OCI-LY7 (cell line): Measurements from ENCODE around the gene ERP27. TPM values are rescaled to one million over a fixed set of nuclear protein-coding genes. Genes with fewer than 3 reads are reported as not detected.

ENCODE experiments used
- BruUV-seq: library from RNA; stranded (reverse); fragments of 400-500 nt; replicated peaks from 2 replicates; lab custom pipeline; 2021; lab: Mats Ljungman, UMichigan
- CTCF ChIA-PET: fragments of 300-600 bp; sonication (Branson Sonifier 250); formaldehyde crosslinking; loops from one replicate; lab custom pipeline; 2022; ENCODE audit warnings: antibody characterized with exemption; ENCODE audit not compliant: unreplicated experiment; lab: Charles Lee
- POLR2A ChIA-PET: fragments of 300-600 bp; sonication (Branson Sonifier 250); formaldehyde crosslinking; loops from one replicate; lab custom pipeline; 2022; ENCODE audit warnings: antibody characterized with exemption; lab: Charles Lee
- DNase-seq: peaks from one replicate; pipeline ENCODE4 v3.0.0-alpha.2; 2015; ENCODE audit warnings: low spot score
- H2AFZ ChIP-seq: fragments of 200-600 bp; sonication (generic), shearing (Covaris generic); 2 replicates; pipeline ENCODE4 v1.6.1; 2014; ENCODE audit warnings: mild to moderate bottlenecking, antibody characterized with exemption, low read length, moderate library complexity
- H3K27ac ChIP-seq: fragments of 200-600 bp; sonication (generic); 2 replicates; pipeline ENCODE4 v1.5.1; 2014; ENCODE audit warnings: mixed run types, low read depth, mild to moderate bottlenecking, moderate library complexity, low read length, inconsistent platforms; ENCODE audit not compliant: poor library complexity, severe bottlenecking
- H3K36me3 ChIP-seq: fragments of 200-600 bp; sonication (generic); 2 replicates; pipeline ENCODE4 v1.6.1; 2014; ENCODE audit warnings: mild to moderate bottlenecking, antibody characterized with exemption, low read length, moderate library complexity, mixed read lengths; ENCODE audit not compliant: insufficient read depth
- H3K4me1 ChIP-seq: fragments of 200-600 bp; sonication (generic); 2 replicates; pipeline ENCODE4 v1.5.1; 2014; ENCODE audit warnings: mild to moderate bottlenecking, low read length; ENCODE audit not compliant: insufficient read depth, poor library complexity, severe bottlenecking
- H3K4me2 ChIP-seq: fragments of 200-600 bp; sonication (generic); 2 replicates; pipeline ENCODE4 v1.6.1; 2014; ENCODE audit warnings: mild to moderate bottlenecking, low read length
- H3K4me3 ChIP-seq: fragments of 200-600 bp; sonication (generic); 2 replicates; pipeline ENCODE4 v1.5.1; 2014; ENCODE audit warnings: mild to moderate bottlenecking, low read depth, low read length; ENCODE audit not compliant: poor library complexity, severe bottlenecking
- H3K79me2 ChIP-seq: fragments of 200-600 bp; sonication (generic); 2 replicates; pipeline ENCODE4 v1.6.1; 2016; ENCODE audit warnings: low read depth, mild to moderate bottlenecking, low read length, moderate library complexity, mixed read lengths; ENCODE audit not compliant: insufficient read depth
- H3K9me2 ChIP-seq: fragments of 200-600 bp; sonication (generic); 2 replicates; pipeline ENCODE4 v1.6.1; 2016; ENCODE audit warnings: mild to moderate bottlenecking, low read length, mixed read lengths; ENCODE audit not compliant: insufficient read depth
- H3K9me3 ChIP-seq: fragments of 200-600 bp; sonication (generic); 2 replicates; pipeline ENCODE4 v1.6.1; 2014; ENCODE audit warnings: mild to moderate bottlenecking, mixed run types, low read length, mixed read lengths
- H4K20me1 ChIP-seq: fragments of 200-600 bp; sonication (generic); 2 replicates; pipeline ENCODE4 v1.6.1; 2014; ENCODE audit warnings: mild to moderate bottlenecking, antibody characterized with exemption, low read length, moderate library complexity, mixed read lengths; ENCODE audit not compliant: insufficient read depth
- CTCF ChIP-seq: fragments of 200-600 bp; sonication (generic); conservative IDR thresholded peaks from 2 replicates; pipeline ENCODE4 v1.5.1; 2014; ENCODE audit warnings: mild to moderate bottlenecking, antibody characterized with exemption, low read length, moderate library complexity, mixed read lengths
- EZH2phosphoT487 ChIP-seq: fragments of 200-600 bp; sonication (generic); IDR thresholded peaks from 2 replicates; pipeline ENCODE4 v1.6.1; 2018; ENCODE audit warnings: low read depth, borderline replicate concordance, mild to moderate bottlenecking, mixed run types, antibody characterized with exemption, low read length, moderate library complexity, mixed read lengths
- intact Hi-C: fragments of 100-400 bp; cut with micrococcal nuclease; formaldehyde crosslinking; loops from one replicate; pipeline ENCODE4 v1.10.0; 2022; ENCODE audit not compliant: unreplicated experiment
- total RNA-seq, 2 experiments: library from RNA; depleted of rRNA in 1 of 2; stranded (reverse); fragments of >200 nt in 1 of 2; shearing (Covaris generic) in 1 of 2; gene quantifications; 2 replicates each; pipeline ENCODE4 v1.2.3, GENCODE V29; 2014 to 2022

The ERP27 gene
- total RNA-seq, 2 experiments from 2014 or later = 1.7 to 1.9 TPM

GRCh38 chr12:14959916-14960496, 21.7 kb upstream of the ERP27 start:
- peaks cover 31% of the 10 kb centered on the region for H4K20me1 ChIP-seq
- H3K4me1 ChIP-seq = peaks cover 61% of the 10 kb centered on the region
- peak overlapping the region; percentile 94 for H3K4me2 ChIP-seq
- H2AFZ ChIP-seq = no peak overlapping the region
- intact Hi-C loops = loop anchor here (2.0 to 10.0 kb wide), 8 partner anchors 35 to 925 kb away; partner anchors contain the start of gene STRAP
- peaks cover 43% of the 10 kb centered on the region for H3K36me3 ChIP-seq
- peaks cover 64% of the 10 kb centered on the region for H3K79me2 ChIP-seq
- no peaks in the 10 kb centered on the region for H3K9me2 ChIP-seq
- peak overlapping the region; percentile 97 for H3K27ac ChIP-seq
- POLR2A ChIA-PET = interaction anchor here (1.1 to 5.0 kb wide), 4 partner anchors 8 to 345 kb away, joined by 3 to 36 read pairs (median 5); a partner anchor contains a TSS
- H3K4me3 ChIP-seq = peak overlapping the region; percentile 72
- no TSS peak for BruUV-seq
- no peaks in the 10 kb centered on the region for H3K9me3 ChIP-seq
- CTCF ChIA-PET = no interaction called here
- no peak for DNase-seq
- TF ChIP-seq EZH2phosphoT487 = no peak

DNA sequence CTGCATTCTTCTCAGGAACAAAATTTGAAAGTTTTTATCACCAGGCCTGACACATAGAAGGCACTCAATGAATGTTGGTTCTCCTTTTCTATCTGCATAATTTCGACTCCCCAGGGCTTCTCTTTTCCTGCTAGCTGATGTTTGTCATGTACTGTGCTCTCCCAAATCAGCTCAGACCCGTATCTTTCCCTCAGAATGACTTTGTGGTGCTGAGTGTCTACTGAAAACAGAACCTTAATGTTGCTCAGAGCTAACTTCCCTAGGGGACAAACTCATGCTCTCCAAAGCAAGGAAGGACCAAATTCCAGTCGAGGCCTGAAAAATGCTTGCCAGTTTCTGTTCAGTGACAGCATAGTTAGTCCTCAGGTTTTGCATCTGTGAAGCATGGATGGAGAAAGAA, 21.1 kb upstream of the ERP27 start:
- H3K4me1 ChIP-seq = peaks cover 65% of the 10 kb centered on the region
- no peaks in the 10 kb centered on the region for H3K9me3 ChIP-seq
- H4K20me1 ChIP-seq = peaks cover 31% of the 10 kb centered on the region
- intact Hi-C loops = loop anchor here (5.0 to 10.0 kb wide), 4 partner anchors 77 to 925 kb away; partner anchors contain the start of gene STRAP
- H2AFZ ChIP-seq = no peak overlapping the region
- peak overlapping the region; percentile 97 for H3K27ac ChIP-seq
- no TSS peak for BruUV-seq
- peak overlapping the region; percentile 94 for H3K4me2 ChIP-seq
- ChIA-PET POLR2A (interaction anchor here (0.6 to 5.0 kb wide), 5 partner anchors 9 to 345 kb away, joined by 3 to 36 read pairs (median 4); a partner anchor contains a TSS), CTCF (no interaction called here)
- H3K9me2 ChIP-seq = no peaks in the 10 kb centered on the region
- H3K36me3 ChIP-seq = peaks cover 46% of the 10 kb centered on the region
- H3K4me3 ChIP-seq = peak overlapping the region; percentile 72
- TF ChIP-seq CTCF (no peak), EZH2phosphoT487 (no peak)
- no peak for DNase-seq
- H3K79me2 ChIP-seq = peaks cover 69% of the 10 kb centered on the region

DNA sequence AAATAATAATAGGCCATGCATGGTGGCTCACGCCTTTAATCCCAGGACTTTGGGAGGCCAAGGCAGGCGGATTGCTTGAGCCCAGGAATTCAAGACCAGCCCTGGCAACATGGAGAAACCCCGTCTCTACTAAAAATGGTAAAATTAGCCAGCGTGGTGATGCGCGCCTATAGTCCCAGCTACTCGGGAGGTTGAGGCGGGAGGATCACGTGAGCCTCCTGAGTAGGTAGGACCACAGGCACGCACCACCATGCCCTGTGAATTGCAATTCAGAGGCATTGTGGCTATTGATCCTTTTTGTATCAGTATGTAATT, 20.7 kb upstream of the ERP27 start:
- BruUV-seq = no TSS peak
- peaks cover 33% of the 10 kb centered on the region for H4K20me1 ChIP-seq
- ChIA-PET CTCF (no interaction called here), POLR2A (interaction anchor here (0.6 to 5.0 kb wide), 6 partner anchors 9 to 344 kb away, joined by 3 to 36 read pairs (median 4); a partner anchor contains a TSS)
- no peak for DNase-seq
- no peaks in the 10 kb centered on the region for H3K9me2 ChIP-seq
- no peak for TF ChIP-seq EZH2phosphoT487
- TF ChIP-seq CTCF = no peak
- H3K36me3 ChIP-seq = peaks cover 50% of the 10 kb centered on the region
- peak overlapping the region; percentile 72 for H3K4me3 ChIP-seq
- no peaks in the 10 kb centered on the region for H3K9me3 ChIP-seq
- H3K4me1 ChIP-seq = peaks cover 65% of the 10 kb centered on the region
- intact Hi-C loops = loop anchor here (5.0 to 10.0 kb wide), 4 partner anchors 77 to 926 kb away; partner anchors contain the start of gene STRAP
- peak overlapping the region; percentile 94 for H3K4me2 ChIP-seq
- H3K79me2 ChIP-seq = peaks cover 73% of the 10 kb centered on the region
- H2AFZ ChIP-seq = no peak overlapping the region
- H3K27ac ChIP-seq = peak overlapping the region; percentile 97
